Hepatocyte (in vitro differentiated cells): ENCODE data around the gene FGFR3.

ENCODE experiments used
- CTCF ChIP-seq: fragments of 200-600 bp; sonication (generic); IDR thresholded peaks from 2 replicates; pipeline ENCODE4 v1.5.1; 2016; ENCODE audit warnings: antibody characterized with exemption, mild to moderate bottlenecking; ENCODE audit not compliant: poor library complexity
- EZH2 ChIP-seq: fragments of 200-600 bp; sonication (generic); IDR thresholded peaks from 2 replicates; pipeline ENCODE4 v1.6.1; 2016; ENCODE audit warnings: antibody characterized with exemption, mild to moderate bottlenecking, borderline replicate concordance
- EZH2phosphoT487 ChIP-seq: fragments of 200-600 bp; sonication (generic); IDR thresholded peaks from one replicate; pipeline ENCODE4 v1.6.1; 2018; ENCODE audit warnings: antibody characterized with exemption, mild to moderate bottlenecking, low read depth, moderate library complexity; ENCODE audit not compliant: unreplicated experiment, severe bottlenecking

GRCh38 chr4:1745697-1746096 lies 47.4 kb upstream of the FGFR3 start:
- TF ChIP-seq CTCF (no peak), EZH2 (no peak), EZH2phosphoT487 (no peak)
